SK-N-SH treated with all-trans-retinoic acid at 6 μM for 48 hours (cell line): ENCODE data around the gene LTBP2.

Experiments used
- ATAC-seq: fragments of 200-7000 bp; cut with Tn5 transposase; 3 replicates; pipeline ENCODE4 v1.9.1; 2020; ENCODE audit warnings: mild to moderate bottlenecking, moderate library complexity
- ARNTL ChIP-seq: fragments of 450-650 bp; formaldehyde crosslinking; IDR thresholded peaks from 2 replicates; pipeline ENCODE4 v1.5.0; 2020; ENCODE audit warnings: low read depth, mild to moderate bottlenecking, moderate library complexity, borderline replicate concordance
- BACH2 ChIP-seq: fragments of 250-450 bp; sonication (Bioruptor Pico); IDR thresholded peaks from 2 replicates; pipeline ENCODE4 v1.9.0; 2021; ENCODE audit warnings: mild to moderate bottlenecking, borderline replicate concordance
- CREB5 ChIP-seq: fragments of 250-450 bp; sonication (Bioruptor Pico); IDR thresholded peaks from 2 replicates; pipeline ENCODE4 v1.5.1; 2020; ENCODE audit warnings: low read depth, mild to moderate bottlenecking, moderate library complexity
- CSDC2 ChIP-seq: fragments of 250-450 bp; sonication (Bioruptor Pico); IDR thresholded peaks from 2 replicates; pipeline ENCODE4 v1.5.0; 2020; ENCODE audit warnings: mild to moderate bottlenecking, moderate library complexity
- CSRNP3 ChIP-seq: fragments of 250-450 bp; sonication (Bioruptor Pico); IDR thresholded peaks from 2 replicates; pipeline ENCODE4 v1.5.1; 2021; ENCODE audit warnings: mild to moderate bottlenecking, moderate library complexity
- ESRRG ChIP-seq: fragments of 250-450 bp; sonication (Bioruptor Pico); IDR thresholded peaks from 2 replicates; pipeline ENCODE4 v1.6.1; 2021; ENCODE audit warnings: mild to moderate bottlenecking
- GLIS3 ChIP-seq: fragments of 250-450 bp; sonication (Bioruptor Pico); IDR thresholded peaks from 2 replicates; pipeline ENCODE4 v1.5.0; 2020; ENCODE audit warnings: mild to moderate bottlenecking, moderate library complexity
- OSR1 ChIP-seq: fragments of 250-450 bp; sonication (Bioruptor Pico); IDR thresholded peaks from 2 replicates; pipeline ENCODE4 v1.8.0; 2022; ENCODE audit warnings: moderate library complexity, mild to moderate bottlenecking, inconsistent platforms
- PATZ1 ChIP-seq: fragments of 250-450 bp; sonication (Bioruptor Pico); IDR thresholded peaks from 2 replicates; pipeline ENCODE4 v1.8.0; 2020; ENCODE audit warnings: mild to moderate bottlenecking, moderate library complexity, borderline replicate concordance
- POU6F1 ChIP-seq: fragments of 250-450 bp; sonication (Bioruptor Pico); IDR thresholded peaks from 2 replicates; pipeline ENCODE4 v1.8.0; 2021; ENCODE audit warnings: low read depth, mild to moderate bottlenecking, moderate library complexity, borderline replicate concordance
- PPARA ChIP-seq: fragments of 250-450 bp; sonication (Bioruptor Pico); IDR thresholded peaks from 2 replicates; pipeline ENCODE4 v1.5.0; 2020; ENCODE audit warnings: mild to moderate bottlenecking, borderline replicate concordance
- RARB ChIP-seq: fragments of 250-450 bp; sonication (Bioruptor Pico); IDR thresholded peaks from 2 replicates; pipeline ENCODE4 v1.8.0; 2021; ENCODE audit warnings: mild to moderate bottlenecking, moderate library complexity
- SNAI2 ChIP-seq: fragments of 250-450 bp; sonication (Bioruptor Pico); IDR thresholded peaks from 2 replicates; pipeline ENCODE4 v1.5.0; 2020; ENCODE audit warnings: mild to moderate bottlenecking, moderate library complexity
- TCF4 ChIP-seq: fragments of 250-450 bp; sonication (Bioruptor Pico); IDR thresholded peaks from 2 replicates; pipeline ENCODE4 v1.8.0; 2021; ENCODE audit warnings: mild to moderate bottlenecking, moderate library complexity, borderline replicate concordance
- TOX ChIP-seq: fragments of 250-450 bp; sonication (Bioruptor Pico); IDR thresholded peaks from 2 replicates; pipeline ENCODE4 v1.8.0; 2021; ENCODE audit warnings: mild to moderate bottlenecking, moderate library complexity, borderline replicate concordance
- TSHZ2 ChIP-seq: fragments of 250-450 bp; sonication (Bioruptor Pico); IDR thresholded peaks from 2 replicates; pipeline ENCODE4 v1.5.0; 2020; ENCODE audit warnings: mild to moderate bottlenecking, moderate library complexity
- ZC3H10 ChIP-seq: fragments of 250-450 bp; sonication (Bioruptor Pico); IDR thresholded peaks from 2 replicates; pipeline ENCODE4 v1.5.1; 2021; ENCODE audit warnings: mild to moderate bottlenecking, moderate library complexity
- ZFP3 ChIP-seq: fragments of 250-450 bp; sonication (Bioruptor Pico); IDR thresholded peaks from 2 replicates; pipeline ENCODE4 v1.5.0; 2020; ENCODE audit warnings: mild to moderate bottlenecking, moderate library complexity
- ZFP30 ChIP-seq: fragments of 450-650 bp; formaldehyde crosslinking; IDR thresholded peaks from 2 replicates; pipeline ENCODE4 v1.5.0; 2022; ENCODE audit warnings: mild to moderate bottlenecking, moderate library complexity
- ZNF565 ChIP-seq: fragments of 450-650 bp; formaldehyde crosslinking; conservative IDR thresholded peaks from 2 replicates; pipeline ENCODE4 v1.5.0; 2020; ENCODE audit warnings: low read depth, mild to moderate bottlenecking, moderate library complexity
- ZNF70 ChIP-seq: fragments of 450-650 bp; formaldehyde crosslinking; IDR thresholded peaks from 2 replicates; pipeline ENCODE4 v1.5.0; 2020; ENCODE audit warnings: mild to moderate bottlenecking, moderate library complexity
- ZNF8 ChIP-seq: fragments of 450-650 bp; formaldehyde crosslinking; IDR thresholded peaks from 2 replicates; pipeline ENCODE4 v1.5.0; 2020; ENCODE audit warnings: mild to moderate bottlenecking, moderate library complexity

Gene LTBP2

GRCh38 chr14:74616996-74617700 is 5.1 kb upstream of the LTBP2 start:
- ATAC-seq: peak; percentile 2; the same call in 2 of the 3 replicates
- TF ChIP-seq ESRRG (CRISPR knock-in tag) (no peak), RARB (CRISPR knock-in tag) (no peak), ZNF8 (CRISPR knock-in tag) (no peak), GLIS3 (no peak), ZNF565 (CRISPR knock-in tag) (no peak), ZFP3 (no peak), SNAI2 (no peak), POU6F1 (CRISPR knock-in tag) (no peak), ZNF70 (no peak), CREB5 (CRISPR knock-in tag) (no peak), OSR1 (CRISPR knock-in tag) (no peak), CSRNP3 (CRISPR knock-in tag) (no peak), PATZ1 (CRISPR knock-in tag) (no peak)
- TF ChIP-seq, all 23 proteins: peak for 0

- peak; percentile 8; the same call in 2 of the 3 replicates for ATAC-seq
- no peak for TF ChIP-seq SNAI2
- TF ChIP-seq CREB5 (CRISPR knock-in tag): no peak
- no peak for TF ChIP-seq PPARA (CRISPR knock-in tag)
- no peak for TF ChIP-seq CSDC2
- TF ChIP-seq RARB (CRISPR knock-in tag): no peak
- no peak for TF ChIP-seq TSHZ2
- TF ChIP-seq ZFP3: no peak
- TF ChIP-seq OSR1 (CRISPR knock-in tag): no peak
- TF ChIP-seq CSRNP3 (CRISPR knock-in tag): no peak
These were observed 4.5 kb upstream of the LTBP2 start for GRCh38 chr14:74616507-74616906.

- TF ChIP-seq CSRNP3 (CRISPR knock-in tag): no peak
- TF ChIP-seq ZC3H10 (CRISPR knock-in tag): no peak
- TF ChIP-seq SNAI2: no peak
- TF ChIP-seq ZFP30 (CRISPR knock-in tag): no peak
- no peak for TF ChIP-seq PPARA (CRISPR knock-in tag)
- TF ChIP-seq ZNF565 (CRISPR knock-in tag): no peak
- TF ChIP-seq TCF4 (CRISPR knock-in tag): no peak
- TF ChIP-seq RARB (CRISPR knock-in tag): no peak
- no peak for TF ChIP-seq TOX (CRISPR knock-in tag)
- TF ChIP-seq ARNTL (CRISPR knock-in tag): no peak
- no peak for TF ChIP-seq ZNF8 (CRISPR knock-in tag)
- TF ChIP-seq OSR1 (CRISPR knock-in tag): no peak
- TF ChIP-seq BACH2 (CRISPR knock-in tag): no peak
- ATAC-seq: no peak
These were observed 3.7 kb upstream of the LTBP2 start for GRCh38 chr14:74615735-74616134.
